H9 (cell line): ENCODE measurements around the gene TSPAN5. TPM values are rescaled to one million over a fixed set of nuclear protein-coding genes. Genes with fewer than 3 reads are reported as not detected.

Source experiments
- DNase-seq: peaks from one replicate; pipeline ENCODE4 v3.0.0-alpha.2; 2017
- H2AFZ ChIP-seq: one replicate; pipeline ENCODE4 v1.6.1; 2013; ENCODE audit warnings: mild to moderate bottlenecking, low read length, control low read depth, moderate library complexity
- H2AK5ac ChIP-seq: 2 replicates; pipeline ENCODE4 v1.6.1; 2013; ENCODE audit warnings: low read length, control low read depth, mixed read lengths; ENCODE audit not compliant: insufficient read length
- H2BK120ac ChIP-seq: one replicate; pipeline ENCODE4 v1.6.1; 2013; ENCODE audit warnings: low read depth, mild to moderate bottlenecking, low read length, control low read depth, inconsistent platforms; ENCODE audit not compliant: poor library complexity, severe bottlenecking
- H2BK12ac ChIP-seq: 2 replicates; pipeline ENCODE4 v1.6.1; 2013; ENCODE audit warnings: low read length, control low read depth, mixed read lengths, low read depth; ENCODE audit not compliant: insufficient read length
- H2BK15ac ChIP-seq: 2 replicates; pipeline ENCODE4 v1.6.1; 2013; ENCODE audit warnings: low read depth, low read length, control low read depth
- H2BK20ac ChIP-seq: one replicate; pipeline ENCODE4 v1.6.1; 2013; ENCODE audit warnings: low read depth, mild to moderate bottlenecking, low read length, control low read depth, inconsistent platforms; ENCODE audit not compliant: poor library complexity, severe bottlenecking
- H2BK5ac ChIP-seq: 2 replicates; pipeline ENCODE4 v1.6.1; 2013; ENCODE audit warnings: low read length, control low read depth, mixed read lengths; ENCODE audit not compliant: insufficient read length
- H3K14ac ChIP-seq: 2 replicates; pipeline ENCODE4 v1.6.1; 2013; ENCODE audit warnings: low read length, control low read depth; ENCODE audit not compliant: insufficient read depth
- H3K18ac ChIP-seq: 2 replicates; pipeline ENCODE4 v1.6.1; 2013; ENCODE audit warnings: low read depth, mild to moderate bottlenecking, mixed read lengths, low read length, control low read depth; ENCODE audit not compliant: insufficient read length
- H3K23ac ChIP-seq: 2 replicates; pipeline ENCODE4 v1.6.1; 2013; ENCODE audit warnings: low read length, control low read depth, mixed read lengths, low read depth; ENCODE audit not compliant: insufficient read length
- H3K23me2 ChIP-seq: 2 replicates; pipeline ENCODE4 v1.6.1; 2013; ENCODE audit warnings: low read depth, mild to moderate bottlenecking, mixed read lengths, low read length, control low read depth; ENCODE audit not compliant: insufficient read length, poor library complexity, severe bottlenecking
- H3K27ac ChIP-seq: 2 replicates; pipeline ENCODE4 v1.5.1; 2013; ENCODE audit warnings: low read length, control low read depth, mixed read lengths, low read depth; ENCODE audit not compliant: insufficient read length
- H3K27me3 ChIP-seq: 2 replicates; pipeline ENCODE4 v1.6.1; 2013; ENCODE audit warnings: low read length, control low read depth, inconsistent platforms; ENCODE audit not compliant: insufficient read depth
- H3K4ac ChIP-seq: 2 replicates; pipeline ENCODE4 v1.6.1; 2013; ENCODE audit warnings: low read depth, mild to moderate bottlenecking, control low read depth, inconsistent platforms, low read length, moderate library complexity
- H3K4me1 ChIP-seq: 2 replicates; pipeline ENCODE4 v1.6.1; 2013; ENCODE audit warnings: low read length, control low read depth, inconsistent platforms; ENCODE audit not compliant: insufficient read depth
- H3K4me2 ChIP-seq: 2 replicates; pipeline ENCODE4 v1.6.1; 2013; ENCODE audit warnings: low read length, control low read depth, mixed read lengths; ENCODE audit not compliant: insufficient read length, insufficient read depth
- H3K56ac ChIP-seq: 2 replicates; pipeline ENCODE4 v1.6.1; 2013; ENCODE audit warnings: low read depth, mild to moderate bottlenecking, mixed read lengths, low read length, control low read depth; ENCODE audit not compliant: insufficient read length
- H3K79me1 ChIP-seq: 2 replicates; pipeline ENCODE4 v1.6.1; 2013; ENCODE audit warnings: low read depth, mild to moderate bottlenecking, moderate library complexity, low read length, control low read depth, inconsistent platforms; ENCODE audit not compliant: insufficient read depth, poor library complexity, severe bottlenecking
- H3K79me2 ChIP-seq: 2 replicates; pipeline ENCODE4 v1.6.1; 2013; ENCODE audit warnings: low read length, control low read depth, inconsistent platforms; ENCODE audit not compliant: insufficient read depth
- H3K9ac ChIP-seq: 2 replicates; pipeline ENCODE4 v1.6.1; 2013; ENCODE audit warnings: low read length, control low read depth, mixed read lengths; ENCODE audit not compliant: insufficient read length; ENCODE audit errors: extremely low read depth
- H3K9me3 ChIP-seq: one replicate; pipeline ENCODE4 v1.6.1; 2013; ENCODE audit warnings: low read depth, low read length, inconsistent platforms; ENCODE audit not compliant: control insufficient read depth
- H3T11ph ChIP-seq: one replicate; pipeline ENCODE4 v1.6.1; 2013; ENCODE audit warnings: mild to moderate bottlenecking, low read length, control low read depth, inconsistent platforms
- H4K20me1 ChIP-seq: one replicate; pipeline ENCODE4 v1.6.1; 2013; ENCODE audit not compliant: control insufficient read depth, insufficient read length, insufficient read depth
- H4K5ac ChIP-seq: 2 replicates; pipeline ENCODE4 v1.6.1; 2013; ENCODE audit warnings: low read depth, mild to moderate bottlenecking, mixed read lengths, low read length, control low read depth; ENCODE audit not compliant: insufficient read length
- H4K8ac ChIP-seq: replicated peaks from 2 replicates; pipeline ENCODE4 v1.6.1; 2013; ENCODE audit warnings: low read length, control low read depth, mixed read lengths, low read depth; ENCODE audit not compliant: insufficient read length
- H4K91ac ChIP-seq: 2 replicates; pipeline ENCODE4 v1.6.1; 2013; ENCODE audit warnings: low read depth, mild to moderate bottlenecking, moderate library complexity, mixed read lengths, low read length, control low read depth; ENCODE audit not compliant: insufficient read length
- H3K27ac Mint-ChIP-seq, 3 experiments: 2 replicates in 2 of 3; 3 replicates in 1 of 3; pipeline ENCODE4 v1.8.0; 2020 to 2021; ENCODE audit warnings: mixed read lengths in 3 of 3, mild to moderate bottlenecking in 1 of 3, moderate library complexity in 1 of 3
- H3K27me3 Mint-ChIP-seq: 2 replicates; pipeline ENCODE4 v1.8.0; 2021; ENCODE audit warnings: low read depth, mild to moderate bottlenecking, moderate library complexity, mixed read lengths
- H3K36me3 Mint-ChIP-seq, 3 experiments: 2 replicates in 2 of 3; 3 replicates in 1 of 3; pipeline ENCODE4 v1.8.0; 2020 to 2021; ENCODE audit warnings: low read depth in 3 of 3, mixed read lengths in 3 of 3; ENCODE audit not compliant: insufficient read depth in 1 of 3
- H3K4me1 Mint-ChIP-seq, 2 experiments: 2 replicates each; pipeline ENCODE4 v1.8.0; 2020; ENCODE audit warnings: mixed read lengths in 2 of 2
- H3K4me3 Mint-ChIP-seq, 2 experiments: 2 replicates in 1 of 2; 3 replicates in 1 of 2; pipeline ENCODE4 v1.8.0; 2020 to 2021; ENCODE audit warnings: mild to moderate bottlenecking in 2 of 2, mixed read lengths in 2 of 2, moderate library complexity in 1 of 2
- H3K9me3 Mint-ChIP-seq, 2 experiments: 2 replicates in 1 of 2; 3 replicates in 1 of 2; pipeline ENCODE4 v1.8.0; 2020; ENCODE audit warnings: mild to moderate bottlenecking in 2 of 2, mixed read lengths in 2 of 2, moderate library complexity in 1 of 2
- WGBS: extraction: QIAGEN DNeasy Blood & Tissue Kit; methylation state at CpG from one replicate; pipeline ENCODE4 v1.1.7; 2013; ENCODE audit warnings: missing lambda C conversion rate, low lambda C conversion rate, mixed read lengths; ENCODE audit not compliant: insufficient read length; ENCODE audit errors: extremely low coverage; 5-methylcytosine and 5-hydroxymethylcytosine counted together
- total RNA-seq: library from RNA; stranded (reverse); gene quantifications from 2 replicates; pipeline ENCODE4 v1.2.1, GENCODE V29; 2021
- TF ChIP-seq, protein P1 (sequence below): fragments of 200-600 bp; sonication (generic); conservative IDR thresholded peaks from 3 replicates; pipeline ENCODE4 v1.8.0; 2021; ENCODE audit warnings: antibody characterized with exemption, mild to moderate bottlenecking

Gene TSPAN5
- total RNA-seq, 1 experiment from 2014 or later, result 7.0 TPM

DNA sequence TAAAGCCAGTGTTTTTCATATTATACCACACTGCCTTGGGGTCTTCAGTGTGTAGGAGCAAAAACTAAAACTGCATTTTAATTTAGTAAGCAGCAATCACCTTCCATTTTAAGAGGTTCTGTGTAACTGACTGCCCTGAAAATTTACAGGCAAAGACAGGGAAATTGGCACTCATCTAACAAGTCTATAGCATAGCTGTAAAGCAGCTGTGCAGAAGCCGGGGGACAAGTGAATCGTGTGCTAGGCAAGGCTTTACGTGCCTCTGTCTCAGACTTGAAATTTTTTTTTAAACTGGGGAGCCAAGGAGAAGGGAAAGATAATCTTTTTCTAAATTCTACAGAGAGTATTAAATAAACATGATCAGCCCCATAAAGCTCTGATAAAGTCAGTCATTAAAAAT, 39.7 kb downstream of the TSPAN5 start:
- Mint-ChIP-seq H3K27ac (no peak overlapping the region), H3K27me3 (no peaks in the 10 kb centered on the region), H3K4me3 (no peak overlapping the region), H3K4me1 (peaks cover 25 to 27% of the 10 kb centered on the region in 2 experiments), H3K36me3 (no peaks in the 10 kb centered on the region), H3K9me3 (no peaks in the 10 kb centered on the region)
- Histone ChIP-seq H4K8ac (no peak overlapping the region), H2BK5ac (no peak overlapping the region), H3K4ac (no peak overlapping the region), H3K4me1 (peaks cover 5% of the 10 kb centered on the region; the same call in 1 of the 2 replicates), H2BK20ac (no peak overlapping the region), H3K79me2 (no peaks in the 10 kb centered on the region; the same call in 1 of the 2 replicates), H2AK5ac (no peak overlapping the region), H3K9ac (no peak overlapping the region), H3K23ac (no peak overlapping the region), H3T11ph (no peak overlapping the region), H3K27me3 (no peaks in the 10 kb centered on the region), H3K14ac (no peak overlapping the region), H4K91ac (no peak overlapping the region), H2BK120ac (no peak overlapping the region), H3K4me2 (no peak overlapping the region), H4K5ac (no peak overlapping the region), H2BK12ac (no peak overlapping the region), H2AFZ (no peak overlapping the region), H3K79me1 (no peaks in the 10 kb centered on the region), H2BK15ac (no peak overlapping the region), H3K18ac (no peak overlapping the region), H3K23me2 (no peaks in the 10 kb centered on the region), H3K56ac (no peak overlapping the region), H4K20me1 (no peaks in the 10 kb centered on the region), H3K27ac (no peak overlapping the region), H3K9me3 (no peaks in the 10 kb centered on the region)
- no CpG with 5 or more reads among the region's 3 CpGs for WGBS
- no peak for DNase-seq
- TF ChIP-seq, protein P1, sequence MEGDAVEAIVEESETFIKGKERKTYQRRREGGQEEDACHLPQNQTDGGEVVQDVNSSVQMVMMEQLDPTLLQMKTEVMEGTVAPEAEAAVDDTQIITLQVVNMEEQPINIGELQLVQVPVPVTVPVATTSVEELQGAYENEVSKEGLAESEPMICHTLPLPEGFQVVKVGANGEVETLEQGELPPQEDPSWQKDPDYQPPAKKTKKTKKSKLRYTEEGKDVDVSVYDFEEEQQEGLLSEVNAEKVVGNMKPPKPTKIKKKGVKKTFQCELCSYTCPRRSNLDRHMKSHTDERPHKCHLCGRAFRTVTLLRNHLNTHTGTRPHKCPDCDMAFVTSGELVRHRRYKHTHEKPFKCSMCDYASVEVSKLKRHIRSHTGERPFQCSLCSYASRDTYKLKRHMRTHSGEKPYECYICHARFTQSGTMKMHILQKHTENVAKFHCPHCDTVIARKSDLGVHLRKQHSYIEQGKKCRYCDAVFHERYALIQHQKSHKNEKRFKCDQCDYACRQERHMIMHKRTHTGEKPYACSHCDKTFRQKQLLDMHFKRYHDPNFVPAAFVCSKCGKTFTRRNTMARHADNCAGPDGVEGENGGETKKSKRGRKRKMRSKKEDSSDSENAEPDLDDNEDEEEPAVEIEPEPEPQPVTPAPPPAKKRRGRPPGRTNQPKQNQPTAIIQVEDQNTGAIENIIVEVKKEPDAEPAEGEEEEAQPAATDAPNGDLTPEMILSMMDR, result no peak
